ENCODE data around the gene SBNO1.

DNA sequence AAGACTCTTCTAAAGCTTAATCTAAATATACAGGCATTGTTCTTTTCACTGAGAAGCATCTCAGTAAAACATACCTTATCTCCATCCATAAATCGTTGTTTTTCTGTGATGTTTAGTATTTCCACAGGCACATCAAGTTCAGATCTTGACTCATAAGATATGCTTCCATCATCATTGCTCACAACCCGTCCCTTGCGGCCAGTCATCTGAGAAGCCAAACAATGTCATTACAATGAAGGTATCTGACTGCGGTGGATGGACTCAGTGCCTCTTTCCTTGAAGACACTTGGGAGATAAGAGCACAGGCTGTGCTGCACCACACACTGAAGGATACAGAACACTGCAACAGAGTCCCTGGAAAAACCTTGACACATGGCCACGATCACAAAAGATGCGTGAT is 44.8 kb downstream of the SBNO1 start:
- TF ChIP-seq CTCF (IDR thresholded peaks at IDR 0.05; ENCODE audit: low read length) (no peak), EZH2 (IDR thresholded peaks at IDR 0.05; ENCODE audit: borderline replicate concordance, low read length) (no peak)

All from OCI-LY1 (cell line).